Measurements from ENCODE around the gene EPHB4. TPM values are rescaled to one million over a fixed set of nuclear protein-coding genes. Genes with fewer than 3 reads are reported as not detected.

The EPHB4 gene
- total and polyA plus RNA-seq, 2 of the 4 experiments (the other 2 are of a cell fraction): 34.5 to 36.4 TPM

DNA sequence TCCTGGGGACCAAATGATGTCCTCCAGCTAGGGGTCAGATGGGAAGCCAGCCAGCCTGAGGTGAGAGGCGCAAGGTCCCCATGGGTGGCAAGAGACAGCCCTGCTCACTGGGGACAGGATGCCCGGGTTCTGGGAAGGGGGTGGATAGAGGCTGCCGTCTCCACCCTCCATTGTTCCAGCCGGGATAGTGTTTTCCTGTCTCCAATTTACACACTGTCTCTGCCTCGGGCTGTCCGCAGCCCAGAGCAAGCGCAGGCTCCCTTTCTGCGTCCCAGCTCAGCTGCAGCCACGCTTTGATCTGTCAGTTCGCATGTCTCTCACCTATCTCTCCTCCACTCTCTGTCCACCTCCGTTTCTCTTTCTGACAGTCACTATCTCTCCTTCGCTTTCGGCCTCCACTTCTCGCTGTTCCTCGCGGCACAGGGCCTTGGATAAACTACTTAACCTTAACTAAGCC is 2.1 kb downstream of the EPHB4 start:
- Histone ChIP-seq H2BK15ac (ENCODE audit: low read depth, low read length) (no peak overlapping the region), H3K27ac (ENCODE audit: insufficient read depth, low read length) (peak overlapping the region; percentile 0; the same call in 1 of the 2 replicates), H3K14ac (replicated peaks; ENCODE audit: low read depth, low read length) (peak overlapping the region; percentile 53), H3K9me1 (ENCODE audit: insufficient read depth, low read length) (no peaks in the 10 kb centered on the region), H3K4me1 (ENCODE audit: control insufficient read depth, insufficient read depth, low read length) (peaks cover 9% of the 10 kb centered on the region), H2BK5ac (ENCODE audit: low read depth, low read length, poor library complexity, severe bottlenecking) (no peak overlapping the region), H4K20me1 (ENCODE audit: insufficient read depth, low read length) (peaks cover 30% of the 10 kb centered on the region), H4K5ac (ENCODE audit: low read depth, low read length) (no peak overlapping the region), H2AK9ac (replicated peaks; ENCODE audit: low read depth, low read length, poor library complexity) (peak overlapping the region; percentile 93), H3K56ac (ENCODE audit: extremely low read depth, insufficient read depth, low read length) (no peak overlapping the region), H2BK120ac (ENCODE audit: low read depth, low read length) (no peak overlapping the region), H3K9me3 (ENCODE audit: control insufficient read depth, insufficient read depth, low read length) (no peaks in the 10 kb centered on the region), H3K27me3 (ENCODE audit: control insufficient read depth, insufficient read depth, low read length) (no peaks in the 10 kb centered on the region), H2BK20ac (ENCODE audit: low read depth, low read length) (no peak overlapping the region), H3K23ac (ENCODE audit: low read depth, low read length) (peak overlapping the region; percentile 71), H3K9ac (ENCODE audit: low read depth, low read length) (peak overlapping the region; percentile 72), H2AFZ (replicated peaks; ENCODE audit: low read length, poor library complexity) (peak overlapping the region; percentile 99), H3K4me3 (ENCODE audit: insufficient read depth, low read depth, low read length) (peak overlapping the region; percentile 83), H4K8ac (ENCODE audit: low read depth in 2 of 2, low read length in 2 of 2) (no peak overlapping the region), H3K4me2 (ENCODE audit: low read depth, low read length) (peak overlapping the region; percentile 97), H3K18ac (ENCODE audit: low read depth, low read length) (no peak overlapping the region), H2AK5ac (ENCODE audit: low read depth, low read length) (peak overlapping the region; percentile 9; the same call in 1 of the 2 replicates), H3K79me1 (ENCODE audit: low read depth in 1 of 2, low read length in 2 of 2) (peaks cover 7 to 45% of the 10 kb centered on the region in 2 experiments; a peak in 3 of 4 replicates), H3K4ac (ENCODE audit: low read depth, low read length) (peak overlapping the region; percentile 55; the same call in 1 of the 2 replicates), H3K36me3 (ENCODE audit: control insufficient read depth, insufficient read depth, low read length) (peaks cover 28% of the 10 kb centered on the region), H4K91ac (ENCODE audit: insufficient read depth, low read depth, low read length) (no peak overlapping the region)
- ATAC-seq (ENCODE audit: low read depth) (no peak), DNase-seq (no peak)
- in situ Hi-C loops (cut with MboI; ENCODE audit: low sequenced_read_pairs) (loop anchor here (10.0 kb wide), 1 partner anchor 120 kb away; the partner anchor contains the start of gene POP7), intact Hi-C loops (cut with micrococcal nuclease) (no loop called here), dilution Hi-C loops (cut with HindIII; ENCODE audit: low sequenced_read_pairs, unreplicated experiment) (no loop called here)
- 5% methylated on average over 8 of the region's 16 CpGs; no CpG with 5 or more reads in 1 of the 2 experiments for WGBS, 2 experiments (ENCODE audit: extremely low coverage in 2 of 2, insufficient read length in 1 of 2)
- BruUV-seq (replicated peaks): no TSS peak
- ChIA-PET POLR2A (ENCODE audit: unreplicated experiment) (no interaction called here), CTCF (interaction anchor here (1.0 to 1.6 kb wide), 2 partner anchors 118 to 120 kb away, joined by 4 to 5 read pairs; partner anchors contain the start of gene POP7)
- TF ChIP-seq CEBPB (IDR thresholded peaks at IDR 0.05; ENCODE audit: low read depth, low read length): no peak
- TF ChIP-seq MXI1 (IDR thresholded peaks at IDR 0.05; ENCODE audit: borderline replicate concordance, low read depth, low read length): peak; percentile 97

Measured in IMR-90 (cell line).